H1 (cell line): ENCODE measurements around the gene GSG1L.

Experiments
- CBX5 ChIP-seq: fragments of 300-800, 300-1000 bp; sonication (generic); IDR thresholded peaks from 2 replicates; pipeline ENCODE4 v1.7.1; 2016; ENCODE audit warnings: antibody characterized with exemption, low read length, low read depth
- CEBPB ChIP-seq: IDR thresholded peaks from 2 replicates; pipeline ENCODE4 v1.6.1; 2012; ENCODE audit warnings: low read depth, low read length
- CREB1 ChIP-seq: IDR thresholded peaks from 2 replicates; pipeline ENCODE4 v1.6.1; 2012; ENCODE audit warnings: inconsistent platforms
- CTCF ChIP-seq, 3 experiments: IDR thresholded peaks; 1 replicate in 2 of 3; 2 replicates in 1 of 3; pipeline versions ENCODE4 v1.5.1 to v1.6.1; 2011; ENCODE audit warnings: low read length in 3 of 3, mild to moderate bottlenecking in 3 of 3, inconsistent platforms in 2 of 3, low read depth in 1 of 3, moderate library complexity in 1 of 3; ENCODE audit not compliant: insufficient read depth in 1 of 3; ENCODE audit errors: control extremely low read depth in 1 of 3
- E2F6 ChIP-seq: IDR thresholded peaks from 2 replicates; pipeline ENCODE4 v1.6.1; 2012; ENCODE audit warnings: inconsistent platforms
- EP300 ChIP-seq, 2 experiments: IDR thresholded peaks; 1 replicate in 1 of 2; 2 replicates in 1 of 2; pipeline ENCODE4 v1.6.1; 2011 to 2012; ENCODE audit warnings: low read depth in 2 of 2, low read length in 2 of 2, mild to moderate bottlenecking in 2 of 2, borderline replicate concordance in 1 of 2, inconsistent platforms in 1 of 2, moderate library complexity in 1 of 2
- HDAC6 ChIP-seq: IDR thresholded peaks from one replicate; pipeline ENCODE4 v1.7.1; 2012; ENCODE audit warnings: low read depth, mild to moderate bottlenecking, inconsistent platforms, low read length, moderate library complexity
- NRF1 ChIP-seq: IDR thresholded peaks from 2 replicates; pipeline ENCODE4 v1.6.1; 2011; ENCODE audit warnings: mild to moderate bottlenecking, low read depth, low read length, improper control_type of control experiment
- RFX5 ChIP-seq: IDR thresholded peaks from 2 replicates; pipeline ENCODE4 v1.6.1; 2011; ENCODE audit warnings: low read depth, low read length, improper control_type of control experiment, borderline replicate concordance
- TAF1 ChIP-seq: IDR thresholded peaks from 2 replicates; pipeline ENCODE4 v1.6.1; 2011; ENCODE audit warnings: mild to moderate bottlenecking, low read depth, low read length
- TCF12 ChIP-seq: IDR thresholded peaks from 2 replicates; pipeline ENCODE4 v1.6.1; 2011; ENCODE audit warnings: low read depth, mild to moderate bottlenecking, low read length
- USF2 ChIP-seq: IDR thresholded peaks from 2 replicates; pipeline ENCODE4 v1.6.1; 2011; ENCODE audit warnings: low read length, improper control_type of control experiment

- TF ChIP-seq CBX5 = no peak
- TF ChIP-seq HDAC6 = no peak
- TF ChIP-seq EP300 (IDR thresholded peaks at IDR 0.05; ENCODE audit: borderline replicate concordance in 1 of 2, low read depth in 2 of 2, low read length in 2 of 2) = no peak
- TF ChIP-seq TAF1 = no peak
- TF ChIP-seq USF2 = no peak
- TF ChIP-seq CREB1 = no peak
- TF ChIP-seq E2F6 = no peak
- 0 out of 4 replicates have a peak, but pooled peaks of 1 of the 3 experiments have one; percentile 0 for TF ChIP-seq CTCF (IDR thresholded peaks at IDR 0.05; ENCODE audit: control extremely low read depth in 1 of 3, insufficient read depth in 1 of 3, low read depth in 1 of 3, low read length in 3 of 3)
- no peak for TF ChIP-seq TCF12
- no peak for TF ChIP-seq CEBPB
- no peak for TF ChIP-seq RFX5
- TF ChIP-seq NRF1 = no peak
Measured at GRCh38 chr16:28064150-28064549, 636 bp upstream of the GSG1L start.
